Mammary epithelial cell (primary cell): Measurements from ENCODE around the gene U2AF1L4.

Source experiments
- EZH2 ChIP-seq: IDR thresholded peaks from 2 replicates; pipeline ENCODE4 v1.6.1; 2012; ENCODE audit warnings: low read length, inconsistent platforms, borderline replicate concordance
- TF ChIP-seq, protein P1 (sequence below), 2 donors: IDR thresholded peaks in 1 of 2; conservative IDR thresholded peaks in 1 of 2; 2 replicates each; pipeline ENCODE4 v1.5.1; 2011 to 2012; ENCODE audit warnings: inconsistent platforms in 2 of 2, low read length in 2 of 2, mild to moderate bottlenecking in 2 of 2, control low read depth in 1 of 2, low read depth in 1 of 2; ENCODE audit not compliant: insufficient read depth in 1 of 2; ENCODE audit errors: extremely low read depth in 1 of 2

DNA sequence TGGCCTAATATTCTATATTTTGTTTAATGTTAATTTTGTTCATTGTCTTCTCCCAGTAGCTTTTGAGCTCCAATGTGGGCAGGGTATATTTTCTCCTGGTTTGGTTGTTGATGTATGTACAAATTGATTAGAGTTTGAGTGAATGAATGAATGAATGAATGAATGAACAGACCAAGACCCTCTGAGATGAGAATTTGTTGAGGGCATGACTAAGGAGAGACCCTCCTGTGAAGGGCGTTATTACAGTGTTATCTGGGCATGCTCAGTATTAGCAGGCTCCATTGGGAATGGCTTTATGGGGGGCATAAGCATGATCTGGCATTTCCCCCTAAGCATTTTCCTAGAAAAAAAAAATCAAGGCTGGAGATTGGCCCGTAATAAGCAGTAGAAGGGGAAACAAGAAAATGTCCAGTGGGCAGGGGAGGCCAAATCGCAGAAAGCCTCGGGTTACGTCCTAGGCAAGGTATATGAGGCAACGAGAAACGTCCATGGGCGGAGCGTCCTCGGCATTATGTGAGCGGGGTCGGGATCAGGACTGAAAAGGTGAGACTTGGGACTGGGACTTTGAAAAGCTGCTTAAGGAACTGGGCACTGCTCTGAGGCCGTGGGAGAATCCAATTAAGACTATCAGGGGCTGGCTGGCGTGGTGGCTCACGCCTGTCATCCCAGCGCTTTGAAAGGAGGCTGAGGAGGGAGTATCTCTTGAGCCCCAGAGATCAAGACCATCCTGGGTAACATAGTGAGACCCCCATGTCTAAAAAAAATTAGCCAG, 29.2 kb upstream of the U2AF1L4 start:
- TF ChIP-seq, protein P1, sequence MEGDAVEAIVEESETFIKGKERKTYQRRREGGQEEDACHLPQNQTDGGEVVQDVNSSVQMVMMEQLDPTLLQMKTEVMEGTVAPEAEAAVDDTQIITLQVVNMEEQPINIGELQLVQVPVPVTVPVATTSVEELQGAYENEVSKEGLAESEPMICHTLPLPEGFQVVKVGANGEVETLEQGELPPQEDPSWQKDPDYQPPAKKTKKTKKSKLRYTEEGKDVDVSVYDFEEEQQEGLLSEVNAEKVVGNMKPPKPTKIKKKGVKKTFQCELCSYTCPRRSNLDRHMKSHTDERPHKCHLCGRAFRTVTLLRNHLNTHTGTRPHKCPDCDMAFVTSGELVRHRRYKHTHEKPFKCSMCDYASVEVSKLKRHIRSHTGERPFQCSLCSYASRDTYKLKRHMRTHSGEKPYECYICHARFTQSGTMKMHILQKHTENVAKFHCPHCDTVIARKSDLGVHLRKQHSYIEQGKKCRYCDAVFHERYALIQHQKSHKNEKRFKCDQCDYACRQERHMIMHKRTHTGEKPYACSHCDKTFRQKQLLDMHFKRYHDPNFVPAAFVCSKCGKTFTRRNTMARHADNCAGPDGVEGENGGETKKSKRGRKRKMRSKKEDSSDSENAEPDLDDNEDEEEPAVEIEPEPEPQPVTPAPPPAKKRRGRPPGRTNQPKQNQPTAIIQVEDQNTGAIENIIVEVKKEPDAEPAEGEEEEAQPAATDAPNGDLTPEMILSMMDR (conservative IDR thresholded peaks at IDR 0.05 in 1 of 2, IDR thresholded peaks at IDR 0.05 in 1 of 2; ENCODE audit: extremely low read depth in 1 of 2, insufficient read depth in 1 of 2, low read depth in 1 of 2, low read length in 2 of 2), result no peak
- no peak for TF ChIP-seq EZH2
